Measurements from ENCODE around the gene BTBD9. TPM values are rescaled to one million over a fixed set of nuclear protein-coding genes. Genes with fewer than 3 reads are reported as not detected.

The BTBD9 gene
- total and polyA plus RNA-seq, 2 of the 13 experiments (the other 11 are each of a cell fraction or from before 2014, with no cell fraction given), result 1.2 to 3.0 TPM

GRCh38 chr6:38648629-38649028 is 8.9 kb upstream of the BTBD9 start:
- DNase-seq (ENCODE audit: low spot score) (no peak), FAIRE-seq (no peak), ATAC-seq (no peak)
- CTCF ChIA-PET (ENCODE audit: low intra/inter-chr PET ratio, low total read pairs), result no interaction called here
- H3K4me2 ChIP-seq (ENCODE audit: low read depth, low read length), result no peak overlapping the region
- H4K20me1 ChIP-seq (ENCODE audit: insufficient read depth, low read length), result no peaks in the 10 kb centered on the region
- intact Hi-C loops (cut with micrococcal nuclease; ENCODE audit: unreplicated experiment) (no loop called here), in situ Hi-C loops (cut with HindIII; ENCODE audit: extremely low pct_ligation_motif_present, low pct_unique_long_range_greater_than_20kb) (no loop called here)
- H3K9me3 ChIP-seq (ENCODE audit: low read length), result no peaks in the 10 kb centered on the region
- no peaks in the 10 kb centered on the region for H3K4me1 ChIP-seq (ENCODE audit: insufficient read depth, low read length)
- no peak overlapping the region for H2AFZ ChIP-seq (ENCODE audit: low read length)
- H3K79me2 ChIP-seq (ENCODE audit: insufficient read depth, low read length), result no peaks in the 10 kb centered on the region
- POLR2A ChIA-PET, result no interaction called here
- H3K27me3 ChIP-seq (ENCODE audit: control insufficient read depth in 1 of 2, insufficient read depth in 2 of 2, low read length in 2 of 2), result no peaks in the 10 kb centered on the region
- H3K4me3 ChIP-seq (replicated peaks in 1 of 3; ENCODE audit: insufficient read depth in 1 of 3, low read depth in 2 of 3, low read length in 3 of 3), result no peak overlapping the region
- H3K27ac ChIP-seq (ENCODE audit: extremely low read length, insufficient read depth, low read length), result no peak overlapping the region
- H3K9ac ChIP-seq (ENCODE audit: insufficient read depth, low read depth, low read length), result no peak overlapping the region
- H3K36me3 ChIP-seq (replicated peaks in 1 of 2; ENCODE audit: control insufficient read depth in 1 of 2, insufficient read depth in 2 of 2, low read length in 2 of 2), result no peaks in the 10 kb centered on the region
- no TSS peak for BruUV-seq (replicated peaks)
- TF ChIP-seq PPARG (CRISPR knock-in tag; conservative IDR thresholded peaks at IDR 0.05) (no peak), E2F2 (CRISPR knock-in tag; IDR thresholded peaks at IDR 0.05; ENCODE audit: borderline replicate concordance) (no peak), ZNF34 (CRISPR knock-in tag; IDR thresholded peaks at IDR 0.05; ENCODE audit: borderline replicate concordance) (no peak), GABPA (IDR thresholded peaks at IDR 0.05; ENCODE audit: low read depth, low read length) (no peak), GABPA (CRISPR knock-in tag; IDR thresholded peaks at IDR 0.05; ENCODE audit: low read depth) (no peak), MLLT10 (CRISPR knock-in tag; IDR thresholded peaks at IDR 0.05) (no peak), ZC3H13 (CRISPR knock-in tag; IDR thresholded peaks at IDR 0.05) (no peak), ZNF510 (CRISPR knock-in tag; IDR thresholded peaks at IDR 0.05; ENCODE audit: low read depth) (no peak), ZNF331 (CRISPR knock-in tag; IDR thresholded peaks at IDR 0.05) (no peak), ZNF326 (CRISPR knock-in tag; IDR thresholded peaks at IDR 0.05; ENCODE audit: borderline replicate concordance) (no peak), CSRNP1 (CRISPR knock-in tag; IDR thresholded peaks at IDR 0.05) (no peak), IKZF1 (IDR thresholded peaks at IDR 0.05) (no peak), MED13 (CRISPR knock-in tag; IDR thresholded peaks at IDR 0.05) (no peak), AHR (CRISPR knock-in tag; IDR thresholded peaks at IDR 0.05) (no peak), JDP2 (CRISPR knock-in tag; IDR thresholded peaks at IDR 0.05; ENCODE audit: borderline replicate concordance) (no peak)
- TF ChIP-seq, protein P1, sequence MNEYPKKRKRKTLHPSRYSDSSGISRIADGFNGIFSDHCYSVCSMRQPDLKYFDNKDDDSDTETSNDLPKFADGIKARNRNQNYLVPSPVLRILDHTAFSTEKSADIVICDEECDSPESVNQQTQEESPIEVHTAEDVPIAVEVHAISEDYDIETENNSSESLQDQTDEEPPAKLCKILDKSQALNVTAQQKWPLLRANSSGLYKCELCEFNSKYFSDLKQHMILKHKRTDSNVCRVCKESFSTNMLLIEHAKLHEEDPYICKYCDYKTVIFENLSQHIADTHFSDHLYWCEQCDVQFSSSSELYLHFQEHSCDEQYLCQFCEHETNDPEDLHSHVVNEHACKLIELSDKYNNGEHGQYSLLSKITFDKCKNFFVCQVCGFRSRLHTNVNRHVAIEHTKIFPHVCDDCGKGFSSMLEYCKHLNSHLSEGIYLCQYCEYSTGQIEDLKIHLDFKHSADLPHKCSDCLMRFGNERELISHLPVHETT (CRISPR knock-in tag; conservative IDR thresholded peaks at IDR 0.05), result no peak
- TF ChIP-seq, protein P2, sequence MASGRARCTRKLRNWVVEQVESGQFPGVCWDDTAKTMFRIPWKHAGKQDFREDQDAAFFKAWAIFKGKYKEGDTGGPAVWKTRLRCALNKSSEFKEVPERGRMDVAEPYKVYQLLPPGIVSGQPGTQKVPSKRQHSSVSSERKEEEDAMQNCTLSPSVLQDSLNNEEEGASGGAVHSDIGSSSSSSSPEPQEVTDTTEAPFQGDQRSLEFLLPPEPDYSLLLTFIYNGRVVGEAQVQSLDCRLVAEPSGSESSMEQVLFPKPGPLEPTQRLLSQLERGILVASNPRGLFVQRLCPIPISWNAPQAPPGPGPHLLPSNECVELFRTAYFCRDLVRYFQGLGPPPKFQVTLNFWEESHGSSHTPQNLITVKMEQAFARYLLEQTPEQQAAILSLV (CRISPR knock-in tag; IDR thresholded peaks at IDR 0.05; ENCODE audit: borderline replicate concordance), result no peak
- TF ChIP-seq, protein P3, sequence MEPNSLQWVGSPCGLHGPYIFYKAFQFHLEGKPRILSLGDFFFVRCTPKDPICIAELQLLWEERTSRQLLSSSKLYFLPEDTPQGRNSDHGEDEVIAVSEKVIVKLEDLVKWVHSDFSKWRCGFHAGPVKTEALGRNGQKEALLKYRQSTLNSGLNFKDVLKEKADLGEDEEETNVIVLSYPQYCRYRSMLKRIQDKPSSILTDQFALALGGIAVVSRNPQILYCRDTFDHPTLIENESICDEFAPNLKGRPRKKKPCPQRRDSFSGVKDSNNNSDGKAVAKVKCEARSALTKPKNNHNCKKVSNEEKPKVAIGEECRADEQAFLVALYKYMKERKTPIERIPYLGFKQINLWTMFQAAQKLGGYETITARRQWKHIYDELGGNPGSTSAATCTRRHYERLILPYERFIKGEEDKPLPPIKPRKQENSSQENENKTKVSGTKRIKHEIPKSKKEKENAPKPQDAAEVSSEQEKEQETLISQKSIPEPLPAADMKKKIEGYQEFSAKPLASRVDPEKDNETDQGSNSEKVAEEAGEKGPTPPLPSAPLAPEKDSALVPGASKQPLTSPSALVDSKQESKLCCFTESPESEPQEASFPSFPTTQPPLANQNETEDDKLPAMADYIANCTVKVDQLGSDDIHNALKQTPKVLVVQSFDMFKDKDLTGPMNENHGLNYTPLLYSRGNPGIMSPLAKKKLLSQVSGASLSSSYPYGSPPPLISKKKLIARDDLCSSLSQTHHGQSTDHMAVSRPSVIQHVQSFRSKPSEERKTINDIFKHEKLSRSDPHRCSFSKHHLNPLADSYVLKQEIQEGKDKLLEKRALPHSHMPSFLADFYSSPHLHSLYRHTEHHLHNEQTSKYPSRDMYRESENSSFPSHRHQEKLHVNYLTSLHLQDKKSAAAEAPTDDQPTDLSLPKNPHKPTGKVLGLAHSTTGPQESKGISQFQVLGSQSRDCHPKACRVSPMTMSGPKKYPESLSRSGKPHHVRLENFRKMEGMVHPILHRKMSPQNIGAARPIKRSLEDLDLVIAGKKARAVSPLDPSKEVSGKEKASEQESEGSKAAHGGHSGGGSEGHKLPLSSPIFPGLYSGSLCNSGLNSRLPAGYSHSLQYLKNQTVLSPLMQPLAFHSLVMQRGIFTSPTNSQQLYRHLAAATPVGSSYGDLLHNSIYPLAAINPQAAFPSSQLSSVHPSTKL (CRISPR knock-in tag; IDR thresholded peaks at IDR 0.05), result no peak
